ENCODE measurements around the gene ALKBH7.

ALKBH7 gene

GRCh38 chr19:6423499-6424194, 51.1 kb downstream of the ALKBH7 start:
- Histone ChIP-seq H3K9me3 (ENCODE audit: control insufficient read depth in 5 of 5, low read length in 5 of 5) (peaks cover 0 to 3% (median 0%) of the 10 kb centered on the region in 5 donors), H3K36me3 (ENCODE audit: control insufficient read depth in 5 of 5, insufficient read depth in 5 of 5, low read length in 5 of 5) (peaks cover 0 to 36% (median 35%) of the 10 kb centered on the region in 5 donors), H3K4me1 (ENCODE audit: control insufficient read depth in 5 of 5, insufficient read depth in 5 of 5, low read length in 5 of 5) (peaks cover 2 to 43% (median 29%) of the 10 kb centered on the region in 5 donors), H3K27ac (ENCODE audit: low read depth, low read length) (peak overlapping the region; percentile 69), H3K9ac (ENCODE audit: low read length in 5 of 5) (peak overlapping the region; percentile 48 to 96 (median 84)), H3K4me3 (ENCODE audit: low read depth in 1 of 5, low read length in 5 of 5) (peak overlapping the region; percentile 70 to 94 (median 82)), H3K27me3 (ENCODE audit: control insufficient read depth in 5 of 5, insufficient read depth in 4 of 5, low read length in 5 of 5) (no peaks in the 10 kb centered on the region)

- peak within 1 kb of the TSS; percentile 70 to 94 (median 82) for H3K4me3 ChIP-seq (ENCODE audit: low read depth in 1 of 5, low read length in 5 of 5)
- no peaks in the 10 kb centered on the region for H3K27me3 ChIP-seq (ENCODE audit: control insufficient read depth in 5 of 5, insufficient read depth in 4 of 5, low read length in 5 of 5)
- H3K36me3 ChIP-seq (ENCODE audit: control insufficient read depth in 5 of 5, insufficient read depth in 5 of 5, low read length in 5 of 5) = peaks cover 0 to 28% (median 28%) of the 10 kb centered on the region in 5 donors
- H3K9me3 ChIP-seq (ENCODE audit: control insufficient read depth in 5 of 5, low read length in 5 of 5) = peaks cover 0 to 3% (median 0%) of the 10 kb centered on the region in 5 donors
- H3K27ac ChIP-seq (ENCODE audit: low read depth, low read length) = peak within 1 kb of the TSS; percentile 74
- peak within 1 kb of the TSS; percentile 48 to 96 (median 84) for H3K9ac ChIP-seq (ENCODE audit: low read length in 5 of 5)
- H3K4me1 ChIP-seq (ENCODE audit: control insufficient read depth in 5 of 5, insufficient read depth in 5 of 5, low read length in 5 of 5) = peaks cover 2 to 43% (median 29%) of the 10 kb centered on the region in 5 donors
Observed at GRCh38 chr19:6424195-6424938, 51.8 kb downstream of the ALKBH7 start, which contains the start of gene KHSRP. Gene KHSRP (minus strand): TSS chr19:6424811. CDS start chr19:6424701, 110 bp downstream.
